Measurements from ENCODE around the gene GPRC5D.

GPRC5D gene

DNA sequence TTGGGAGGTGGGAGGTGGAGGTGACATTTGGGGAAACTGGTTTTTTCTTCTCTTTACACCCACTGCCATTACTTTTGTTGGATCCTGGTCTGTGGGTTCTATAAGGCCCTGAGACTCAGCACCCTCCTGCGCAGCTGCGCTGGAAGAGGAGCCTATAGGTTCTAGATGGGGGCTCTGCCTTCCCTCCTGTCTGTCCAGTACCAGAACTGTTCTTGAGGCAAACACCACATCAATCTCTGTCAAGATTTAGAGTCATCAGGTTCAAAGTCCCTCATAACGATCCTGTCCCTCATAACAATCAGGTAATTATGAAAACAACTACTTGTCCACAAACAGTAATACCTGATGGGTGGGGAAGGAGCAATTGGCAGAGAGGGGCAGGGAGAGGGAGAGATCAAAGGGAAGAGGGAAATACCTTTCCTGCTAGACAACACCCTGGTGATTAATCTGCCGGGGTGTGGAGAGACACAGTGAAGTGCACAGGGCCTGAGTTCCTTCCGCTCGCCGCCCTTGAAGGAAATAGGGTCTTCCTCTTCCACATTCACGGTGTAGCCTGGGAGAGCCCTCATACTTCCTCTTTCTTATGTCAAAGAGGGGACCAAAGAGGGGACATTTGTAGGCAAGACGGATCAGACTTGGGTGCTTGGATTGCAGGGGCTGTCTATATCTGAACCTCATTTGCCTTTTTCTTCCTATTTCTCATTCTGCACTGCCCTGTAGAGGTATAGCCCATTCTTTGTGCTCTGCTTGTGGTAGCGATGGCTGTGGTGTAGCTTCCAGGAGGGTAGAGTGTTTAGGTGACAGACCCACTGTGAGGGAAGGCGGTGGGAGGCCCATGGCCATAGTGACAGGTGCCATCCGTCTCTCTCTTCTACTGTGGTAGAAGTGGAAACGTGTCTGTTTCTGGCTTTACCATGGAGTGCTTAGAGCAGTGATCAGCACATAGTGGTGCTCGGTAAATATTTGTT, 48.0 kb downstream of the GPRC5D start:
- no peak for DNase-seq

- DNase-seq = no peak
These were observed 49.9 kb downstream of the GPRC5D start for GRCh38 chr12:12902036-12902435.

- DNase-seq = no peak
These were observed 50.7 kb downstream of the GPRC5D start for GRCh38 chr12:12901158-12901791.

- no peak for DNase-seq
These were observed 51.2 kb downstream of the GPRC5D start for GRCh38 chr12:12900786-12901157.

- DNase-seq = no peak
These were observed 52.2 kb downstream of the GPRC5D start for GRCh38 chr12:12899530-12900380.

GRCh38 chr12:12898911-12899511, 53.0 kb downstream of the GPRC5D start:
- DNase-seq = no peak

- no peak for DNase-seq
These were observed 53.7 kb downstream of the GPRC5D start for GRCh38 chr12:12898136-12898717.

DNA sequence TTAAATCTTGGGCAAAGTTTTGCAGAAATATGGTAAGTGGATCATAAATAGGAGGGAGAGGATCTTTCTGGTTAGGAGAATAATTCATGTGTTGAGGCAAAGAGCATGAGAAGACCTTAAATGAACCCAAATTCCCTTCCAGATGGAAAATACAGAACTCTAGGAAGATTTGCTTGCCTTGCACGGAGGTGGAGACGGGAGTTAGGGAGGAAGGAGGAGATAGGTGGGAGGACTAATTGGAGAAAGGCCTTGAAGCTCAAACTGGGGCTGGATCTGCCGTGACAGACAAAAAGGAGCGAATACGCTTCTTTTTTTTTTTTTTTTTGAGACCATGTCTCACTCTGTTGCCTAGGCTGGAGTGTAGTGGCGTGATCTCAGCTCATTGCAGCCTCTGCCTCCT, 54.7 kb downstream of the GPRC5D start:
- DNase-seq = no peak

DNA sequence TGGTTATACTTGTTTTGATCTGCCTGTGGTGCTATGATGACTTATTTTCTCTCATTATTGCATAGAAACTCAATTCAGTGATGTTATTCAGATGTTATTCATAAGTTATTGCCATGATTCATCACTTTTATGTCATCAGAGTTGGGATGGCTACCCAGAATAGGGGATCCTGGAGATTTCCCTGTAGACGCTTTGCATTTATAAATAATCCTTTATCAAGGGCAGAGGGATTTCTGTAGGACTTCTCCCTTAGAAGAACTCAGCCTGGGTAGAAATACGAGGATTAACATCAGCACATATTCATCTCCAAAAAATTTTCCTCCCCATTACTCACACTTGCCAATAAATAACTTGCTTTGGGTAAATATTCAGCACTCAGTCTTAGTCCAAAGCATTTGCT, 55.7 kb downstream of the GPRC5D start:
- no peak for DNase-seq

DNA sequence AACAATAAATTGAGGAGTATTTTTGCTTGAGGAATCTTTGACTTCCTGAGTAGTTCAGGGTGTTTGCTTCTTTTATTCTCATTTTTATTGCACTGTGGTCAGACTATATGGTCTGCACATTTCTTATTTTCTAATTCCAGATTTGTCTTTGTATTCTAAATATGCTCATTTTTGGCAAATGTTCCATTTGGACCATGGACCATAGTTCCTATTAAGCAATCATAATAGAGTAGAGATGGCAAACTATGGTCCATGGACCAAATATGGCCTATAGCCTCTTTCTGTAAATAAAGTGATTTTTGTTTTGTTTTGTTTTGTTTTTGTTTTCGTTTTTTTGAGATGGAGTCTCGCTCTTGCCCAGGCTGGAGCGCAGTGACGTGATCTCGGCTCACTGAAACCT, 58.5 kb downstream of the GPRC5D start:
- DNase-seq = no peak

- DNase-seq = no peak
These were observed 59.3 kb downstream of the GPRC5D start for GRCh38 chr12:12892681-12893141.

DNA sequence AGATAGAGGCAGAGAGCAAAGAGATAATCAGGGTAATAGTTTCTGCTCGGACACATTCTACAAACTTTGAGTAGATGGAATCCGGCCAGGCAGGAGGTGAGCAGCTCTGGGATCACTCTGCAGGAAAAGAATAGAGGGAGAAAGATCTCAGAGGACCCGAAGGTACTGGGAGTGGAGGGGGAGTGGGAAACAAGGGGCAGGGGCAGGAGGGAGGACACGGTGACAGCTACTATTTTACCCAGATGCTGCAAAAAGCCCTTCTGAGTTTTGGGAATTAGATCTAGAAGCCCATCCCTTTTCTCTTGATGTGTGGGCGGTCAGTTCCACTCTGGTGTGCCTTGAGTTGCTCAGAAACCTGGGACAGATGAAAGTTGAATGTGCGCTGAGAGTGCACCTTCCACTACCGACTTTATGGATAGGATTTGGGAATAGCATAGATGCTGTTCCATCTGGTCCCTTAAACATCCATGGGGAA, 60.1 kb downstream of the GPRC5D start:
- DNase-seq = no peak

- DNase-seq = peak; percentile 19
These were observed 60.7 kb downstream of the GPRC5D start, which contains the start of gene GPRC5A for GRCh38 chr12:12891080-12891880. Gene GPRC5A, plus strand, starts transcription at chr12:12891562. Its CDS starts 16,688 bp downstream, at chr12:12908250.
